IPS-11a (cell line): ENCODE data around the gene CXCR2.
"Not testable (repeated sequence)": the region's sequence is repeated elsewhere in the genome, so short reads cannot be mapped to it uniquely, and the experiment has no call there.

Experiments used
- H3K4me3 ChIP-seq: one replicate; pipeline ENCODE4 v1.5.1; 2013; ENCODE audit warnings: low read depth, low read length, control low read depth

Gene CXCR2

GRCh38 chr2:218129458-218130135, 3.8 kb downstream of the CXCR2 start:
- no peak overlapping the region for H3K4me3 ChIP-seq

GRCh38 chr2:218130377-218130776, 4.5 kb downstream of the CXCR2 start:
- no peak overlapping the region for H3K4me3 ChIP-seq

DNA sequence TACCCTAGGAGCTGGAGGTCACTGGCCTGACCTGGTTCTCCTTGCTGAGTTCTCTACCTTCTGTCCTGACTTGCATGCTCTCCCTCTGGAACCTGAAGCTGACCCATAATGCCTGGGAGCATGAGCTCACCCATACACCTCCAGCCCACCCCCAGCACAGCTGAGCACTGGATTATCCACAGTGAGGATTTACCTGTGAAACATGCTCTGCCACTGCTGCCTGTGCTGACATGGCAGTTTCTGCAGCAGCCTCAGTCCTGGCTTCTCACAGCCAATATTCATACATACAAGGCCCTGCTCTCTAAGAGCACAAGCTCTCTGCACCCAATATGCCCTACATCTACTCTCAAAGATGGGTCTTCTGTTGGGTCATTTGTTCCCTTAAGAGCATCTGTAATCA, 5.0 kb downstream of the CXCR2 start:
- H3K4me3 ChIP-seq: no peak overlapping the region

- no peak overlapping the region for H3K4me3 ChIP-seq
These were observed 11.7 kb downstream of the CXCR2 start for GRCh38 chr2:218137514-218137913.

GRCh38 chr2:218138047-218138446, 12.2 kb downstream of the CXCR2 start:
- H3K4me3 ChIP-seq: no peak overlapping the region

DNA sequence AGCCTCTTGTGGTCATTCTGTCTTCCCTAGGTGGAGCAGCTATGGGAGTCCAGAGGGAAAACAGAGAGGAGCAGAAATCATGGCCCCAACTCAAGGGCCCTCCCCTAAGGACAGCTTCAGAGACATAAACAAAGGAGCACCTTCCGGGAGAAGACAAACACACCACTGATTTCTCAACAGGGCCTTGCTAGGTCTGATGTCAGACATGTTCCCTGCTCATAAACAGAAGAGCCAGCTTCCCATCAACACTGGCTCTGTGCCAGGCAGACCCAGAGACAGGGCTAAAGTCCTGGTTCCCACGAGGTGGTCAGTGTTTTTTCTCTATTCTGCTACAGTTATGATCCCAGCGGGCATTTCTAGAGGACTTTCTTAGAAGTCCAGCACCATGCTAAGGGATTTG, 19.3 kb downstream of the CXCR2 start:
- H3K4me3 ChIP-seq: no peak overlapping the region

DNA sequence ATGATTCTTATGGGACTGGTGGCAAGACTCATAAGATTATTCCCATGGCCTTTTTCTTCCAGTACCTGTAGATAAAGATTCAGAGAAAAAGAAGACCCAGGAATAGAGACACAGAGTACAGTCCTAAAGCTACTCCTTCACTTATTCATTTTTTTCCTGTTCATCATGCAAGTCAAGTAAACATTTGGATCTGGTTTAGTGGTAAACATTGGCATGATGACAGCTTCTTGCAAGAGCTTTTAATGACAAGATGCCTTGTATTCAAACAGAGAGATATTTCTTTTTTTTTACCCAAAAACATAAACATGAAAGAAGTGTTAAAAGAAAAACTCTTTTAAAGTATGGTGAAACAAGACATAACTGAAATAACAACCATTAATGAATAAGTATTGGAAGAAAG, 20.2 kb downstream of the CXCR2 start:
- H3K4me3 ChIP-seq: no peak overlapping the region

- no peak overlapping the region for H3K4me3 ChIP-seq
These were observed 23.3 kb downstream of the CXCR2 start for GRCh38 chr2:218149098-218149497.

DNA sequence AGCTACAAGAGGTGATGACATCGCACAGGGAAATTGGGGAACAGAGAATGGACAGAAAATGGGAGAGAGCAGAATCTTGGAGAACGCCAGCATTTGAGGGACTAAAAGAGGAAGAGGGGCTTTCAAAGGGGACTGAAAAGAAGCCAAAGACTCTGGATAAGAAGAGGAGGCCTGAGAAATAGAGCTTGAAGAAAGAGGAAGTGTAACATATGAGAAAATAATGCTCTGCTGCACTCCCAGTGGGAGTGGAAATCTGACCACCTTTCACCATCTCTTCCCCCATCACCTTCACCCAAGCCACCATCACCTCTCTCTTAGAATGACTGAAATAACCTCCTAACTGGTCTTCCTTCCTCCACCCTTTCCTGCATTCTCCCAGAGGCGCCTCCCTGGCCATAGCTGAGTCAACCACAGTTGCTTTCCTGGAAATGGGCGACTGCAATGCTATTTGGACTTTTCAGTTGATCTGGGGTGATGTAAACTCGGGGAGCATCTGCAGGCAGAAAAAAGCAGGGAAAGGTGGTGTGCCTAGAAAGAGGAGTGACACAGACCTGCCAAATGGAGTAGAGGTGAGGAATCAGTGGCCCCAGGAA, 24.1 kb downstream of the CXCR2 start:
- H3K4me3 ChIP-seq: no peak overlapping the region

GRCh38 chr2:218152172-218152571, 26.3 kb downstream of the CXCR2 start:
- H3K4me3 ChIP-seq: no peak overlapping the region

DNA sequence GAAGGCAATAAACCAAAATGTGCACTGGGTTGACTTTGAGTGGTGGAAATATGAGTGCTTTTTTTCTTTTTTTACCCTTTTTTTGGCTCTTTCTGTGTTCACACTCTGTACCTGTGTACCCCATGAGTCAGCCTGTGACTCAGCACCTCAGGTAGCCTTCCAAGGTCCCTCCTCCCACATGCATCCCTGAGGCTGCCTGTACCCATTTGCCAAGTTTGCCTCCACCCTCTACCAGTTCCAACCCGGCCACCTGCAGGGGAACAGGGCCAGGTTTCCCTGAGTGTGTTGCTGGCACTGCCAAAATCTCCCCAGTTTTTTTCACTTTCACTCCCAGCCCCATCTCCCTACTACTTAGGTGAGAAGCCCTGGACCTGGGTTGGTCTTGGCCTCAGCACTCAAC, 26.9 kb downstream of the CXCR2 start:
- H3K4me3 ChIP-seq: no peak overlapping the region

DNA sequence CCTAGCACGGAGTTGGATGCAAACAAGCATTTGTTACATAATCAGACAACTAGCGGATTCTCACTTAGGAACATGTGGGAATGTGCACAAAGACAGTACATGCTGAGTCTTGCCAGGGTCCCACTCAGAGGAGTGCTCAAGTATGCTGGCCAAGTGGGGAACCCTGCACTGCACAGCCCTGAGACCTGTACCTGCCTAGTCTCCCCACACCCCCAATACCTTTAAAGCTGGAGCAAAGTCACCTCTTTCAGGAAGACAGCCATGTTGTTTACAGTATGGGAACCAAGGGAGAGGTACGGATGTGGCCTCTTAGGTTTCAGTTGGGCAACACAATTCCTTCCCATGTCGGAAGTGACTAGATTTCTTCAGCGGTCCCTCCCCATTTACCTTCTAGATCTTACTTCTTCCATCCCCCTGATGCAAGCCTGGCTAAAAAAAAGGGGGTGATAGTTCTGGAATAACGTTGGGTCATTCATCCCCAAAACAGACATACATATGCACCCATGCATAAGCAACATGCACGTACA, 30.2 kb downstream of the CXCR2 start:
- H3K4me3 ChIP-seq: no peak overlapping the region

GRCh38 chr2:218161644-218162043, 35.8 kb downstream of the CXCR2 start:
- no peak overlapping the region for H3K4me3 ChIP-seq

- no peak overlapping the region for H3K4me3 ChIP-seq
These were observed 37.0 kb downstream of the CXCR2 start for GRCh38 chr2:218162814-218163213.

GRCh38 chr2:218166791-218167190, 41.0 kb downstream of the CXCR2 start, which contains the start of gene CXCR1:
Gene CXCR1, minus strand, starts transcription at chr2:218166962. Its CDS starts 1,751 bp downstream, at chr2:218165211.
- no peak within 1 kb of the TSS for H3K4me3 ChIP-seq

DNA sequence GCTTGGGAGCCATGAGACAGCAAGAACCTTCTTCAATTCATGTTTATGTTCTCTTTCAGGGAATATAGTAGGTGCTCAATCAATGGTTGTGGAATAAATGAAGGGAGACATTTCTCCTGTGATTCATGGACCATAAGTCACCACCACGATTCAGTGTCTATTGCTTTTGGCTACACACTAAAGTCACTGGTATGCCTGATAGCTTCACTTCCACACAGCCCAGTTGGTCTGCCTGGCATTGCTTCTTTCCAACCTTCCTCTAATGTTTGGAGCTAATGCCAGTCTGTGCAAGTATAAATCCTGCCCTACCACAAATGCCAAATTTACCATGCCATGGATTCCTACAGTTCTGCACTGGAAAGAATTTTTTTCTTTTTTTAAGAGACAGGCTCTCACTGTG, 42.2 kb downstream of the CXCR2 start:
- no peak overlapping the region for H3K4me3 ChIP-seq

DNA sequence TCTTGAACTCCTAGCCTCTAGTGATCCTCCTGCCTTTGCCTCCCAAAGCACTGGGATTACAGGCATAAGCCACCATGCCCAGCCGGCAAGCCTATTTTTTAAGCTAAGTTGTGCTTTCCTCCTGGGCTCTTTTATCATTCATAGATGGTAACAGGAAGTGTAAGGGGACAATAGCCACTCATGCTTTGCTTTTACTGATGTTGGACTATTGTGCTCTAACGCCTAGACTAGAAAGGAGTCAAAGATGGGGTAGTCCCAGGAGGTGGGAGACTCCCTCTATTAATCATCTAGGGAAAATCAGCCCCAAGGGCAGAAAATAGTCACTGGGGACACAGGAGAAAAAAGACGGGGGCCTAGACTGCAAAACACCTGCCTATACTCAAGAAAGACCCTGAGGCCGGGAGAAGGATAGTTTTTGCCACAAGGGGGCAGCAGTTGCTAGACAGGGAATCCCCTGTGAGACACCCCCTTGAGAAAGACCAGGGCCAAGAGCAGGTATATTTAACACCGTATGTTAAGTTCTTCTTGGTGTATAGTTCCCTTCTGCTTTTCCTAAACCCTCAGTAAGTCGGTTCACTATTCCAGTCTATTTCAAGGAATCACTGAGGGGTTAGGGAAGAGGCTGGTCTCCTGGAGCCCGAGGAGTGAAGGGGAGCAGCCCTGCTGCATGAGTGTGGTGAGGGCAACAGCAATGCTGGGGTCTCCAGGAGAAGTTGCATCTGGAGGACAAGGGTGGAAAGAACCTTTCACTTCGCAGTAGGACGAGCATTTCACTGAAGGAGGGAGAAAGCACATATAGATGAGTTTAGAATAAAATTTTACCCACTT, 43.0 kb downstream of the CXCR2 start:
- H3K4me3 ChIP-seq: no peak overlapping the region

DNA sequence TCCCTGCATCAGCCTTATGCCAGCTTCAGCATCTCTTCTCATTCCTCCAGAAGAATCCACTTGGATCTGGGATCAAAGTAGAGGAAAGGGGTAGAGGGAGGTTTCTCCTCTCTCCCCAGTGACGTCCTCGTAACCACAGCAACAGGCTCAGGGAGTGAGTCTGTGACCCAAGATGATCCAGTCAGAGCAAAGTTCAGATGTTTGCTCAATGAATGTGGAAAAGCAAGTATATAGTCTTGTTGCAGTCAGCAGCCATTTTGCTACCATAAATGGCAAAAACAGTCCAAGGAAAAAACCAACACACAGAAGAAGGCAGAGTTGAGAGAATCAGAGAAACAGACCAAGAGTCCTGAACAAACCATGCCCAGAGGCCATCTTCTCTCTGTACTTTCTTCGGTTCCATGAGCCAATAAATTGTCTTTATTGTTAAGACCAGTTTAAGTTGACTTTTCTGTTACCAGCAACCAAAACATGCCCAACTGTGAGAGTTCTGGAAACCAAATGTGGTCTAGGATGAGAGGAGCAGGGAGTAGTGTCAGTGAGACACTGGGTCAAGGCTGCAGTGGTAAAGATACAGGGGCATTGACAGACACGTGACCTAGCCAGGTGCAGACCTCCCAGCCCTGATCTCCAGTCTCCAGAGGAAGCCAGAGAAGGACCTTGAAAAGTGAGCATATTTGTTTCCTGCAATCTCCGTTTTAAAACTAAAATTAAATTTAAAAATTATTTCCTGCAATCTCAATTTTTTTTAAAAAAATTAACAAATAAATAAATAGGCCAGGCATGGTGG, 44.1 kb downstream of the CXCR2 start:
- H3K4me3 ChIP-seq: no peak overlapping the region

DNA sequence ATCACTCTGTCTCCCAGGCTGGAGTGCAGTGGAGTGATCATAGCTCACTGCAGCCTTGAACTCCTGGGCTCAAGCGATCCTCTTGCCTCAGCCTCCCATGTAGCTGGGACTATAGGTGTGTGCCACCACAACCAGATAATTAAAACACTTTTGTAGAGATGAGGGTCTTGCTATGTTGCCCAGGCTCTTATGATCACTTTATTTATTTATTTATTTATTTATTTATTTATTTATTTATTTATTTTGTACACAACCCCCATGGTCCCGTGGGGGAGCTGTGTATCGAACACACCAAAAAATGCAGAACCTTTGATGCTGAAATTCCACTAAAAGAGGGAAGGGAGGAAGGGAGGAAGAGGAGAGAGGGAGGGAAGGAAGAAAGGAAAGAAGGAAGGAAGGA, 45.9 kb downstream of the CXCR2 start:
- not testable (repeated sequence) for H3K4me3 ChIP-seq

GRCh38 chr2:218172845-218173244, 47.0 kb downstream of the CXCR2 start:
- H3K4me3 ChIP-seq: no peak overlapping the region

GRCh38 chr2:218179782-218180181, 54.0 kb downstream of the CXCR2 start:
- no peak overlapping the region for H3K4me3 ChIP-seq
